Ishikawa (cell line): Measurements from ENCODE around the gene HIGD1A.

ENCODE experiments used
- CEBPB ChIP-seq: IDR thresholded peaks from 2 replicates; pipeline ENCODE4 v1.6.1; 2012
- CREB1 ChIP-seq: IDR thresholded peaks from 2 replicates; pipeline ENCODE4 v1.6.1; 2012; ENCODE audit warnings: low read depth
- FOXM1 ChIP-seq: IDR thresholded peaks from 2 replicates; pipeline ENCODE4 v1.6.1; 2012; ENCODE audit warnings: low read depth, borderline replicate concordance
- MAX ChIP-seq: IDR thresholded peaks from 2 replicates; pipeline ENCODE4 v1.6.1; 2012
- RAD21 ChIP-seq: IDR thresholded peaks from 2 replicates; pipeline ENCODE4 v1.6.1; 2012; ENCODE audit warnings: low read depth
- REST ChIP-seq: IDR thresholded peaks from 2 replicates; pipeline ENCODE4 v1.6.1; 2012; ENCODE audit warnings: low read depth, mild to moderate bottlenecking

- TF ChIP-seq FOXM1 (no peak), REST (no peak), MAX (no peak), CREB1 (no peak), CEBPB (no peak), RAD21 (no peak)
Observed at GRCh38 chr3:42846685-42847522, 42.6 kb upstream of the HIGD1A start.
